HG02588 (cell line): ENCODE results near the gene RFX3.

Experiments used
- ATAC-seq: cut with Tn5 transposase; IDR thresholded peaks from one replicate; pipeline ENCODE4 v1.9.1; 2021; ENCODE audit warnings: mild to moderate bottlenecking, moderate library complexity; ENCODE audit not compliant: unreplicated experiment

The RFX3 gene

DNA sequence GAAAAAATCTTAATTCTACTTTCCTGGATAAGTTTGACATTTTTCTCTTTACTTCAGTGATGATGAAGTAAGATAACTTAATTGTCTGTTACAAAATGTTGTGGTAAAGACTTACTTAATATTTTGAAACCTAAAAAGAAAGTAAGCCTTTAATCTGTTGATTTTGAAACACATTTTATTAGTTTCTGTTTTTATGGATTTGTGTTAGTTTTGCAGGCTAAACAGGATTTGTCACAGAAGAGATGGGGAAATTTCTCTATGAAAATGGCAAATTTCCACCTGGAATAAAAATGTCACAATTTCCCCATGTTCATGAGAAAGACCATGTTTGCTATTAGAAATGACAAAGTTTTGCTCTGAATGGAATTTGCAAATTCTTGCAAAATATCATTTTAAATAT is 237.1 kb downstream of the RFX3 start:
- no peak for ATAC-seq

GRCh38 chr9:3285365-3286161 is 240.2 kb downstream of the RFX3 start:
- ATAC-seq: no peak

- no peak for ATAC-seq
Observed at GRCh38 chr9:3282365-3282764, 243.4 kb downstream of the RFX3 start.

GRCh38 chr9:3281399-3281798 is 244.4 kb downstream of the RFX3 start:
- ATAC-seq: peak; percentile 73

DNA sequence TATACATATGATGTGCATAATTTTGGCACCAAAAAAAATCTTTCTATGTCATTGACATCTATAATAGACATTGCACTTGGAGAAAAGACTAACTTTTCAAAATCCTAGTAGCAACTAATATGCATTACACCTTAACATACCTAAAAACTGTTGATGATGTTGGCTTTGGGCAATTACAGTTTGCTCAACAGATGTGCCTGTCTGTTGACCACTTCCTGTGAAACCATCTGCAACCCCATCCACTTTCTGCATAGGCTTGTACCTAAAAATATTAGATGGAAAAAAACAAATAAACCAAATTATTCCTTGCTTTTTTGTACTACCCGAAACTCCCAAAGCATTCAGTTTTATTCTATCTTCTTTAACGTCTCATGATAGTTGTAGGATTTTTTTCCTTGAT is 248.6 kb downstream of the RFX3 start:
- ATAC-seq: peak; percentile 59

DNA sequence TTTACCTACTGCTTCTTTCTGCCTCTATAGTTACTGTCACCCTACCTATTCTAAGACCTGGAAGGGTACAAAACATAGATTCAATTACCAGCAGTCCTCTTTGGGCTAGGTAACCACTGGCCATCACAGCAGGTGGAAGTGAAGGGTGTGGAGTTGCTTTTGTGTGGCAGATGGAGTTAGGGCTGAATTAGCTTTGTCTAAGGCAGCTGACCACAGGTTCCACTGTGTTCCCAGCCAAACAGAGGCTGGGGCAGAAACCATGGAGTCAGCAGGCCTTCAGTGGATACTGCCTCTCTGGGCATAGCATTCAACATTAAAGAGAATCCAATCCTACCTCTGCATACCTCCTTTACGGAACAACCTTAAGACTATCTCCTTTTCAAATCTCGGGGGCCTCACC is 254.2 kb downstream of the RFX3 start:
- ATAC-seq: no peak

DNA sequence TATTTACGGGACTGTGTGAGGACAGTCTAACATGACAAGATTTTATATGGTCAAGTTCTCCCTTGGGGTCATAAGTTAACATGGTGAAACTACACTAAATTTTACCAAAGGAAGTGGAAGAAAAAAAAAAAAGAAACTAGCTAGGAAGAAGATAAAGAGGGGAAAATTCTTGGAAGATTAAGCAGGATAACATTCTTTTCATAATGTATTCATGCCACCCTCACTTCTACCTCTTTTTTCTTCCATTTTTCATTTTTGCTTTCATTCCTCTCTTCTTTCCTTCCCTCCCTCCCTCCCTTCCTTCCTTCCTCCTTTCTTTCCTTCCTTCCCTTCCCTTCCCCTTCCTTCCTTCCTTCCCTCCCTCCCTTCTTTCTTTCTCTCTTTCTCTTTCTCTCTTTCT is 254.6 kb downstream of the RFX3 start:
- ATAC-seq: no peak

GRCh38 chr9:3268223-3268622 is 257.6 kb downstream of the RFX3 start:
- ATAC-seq: no peak

DNA sequence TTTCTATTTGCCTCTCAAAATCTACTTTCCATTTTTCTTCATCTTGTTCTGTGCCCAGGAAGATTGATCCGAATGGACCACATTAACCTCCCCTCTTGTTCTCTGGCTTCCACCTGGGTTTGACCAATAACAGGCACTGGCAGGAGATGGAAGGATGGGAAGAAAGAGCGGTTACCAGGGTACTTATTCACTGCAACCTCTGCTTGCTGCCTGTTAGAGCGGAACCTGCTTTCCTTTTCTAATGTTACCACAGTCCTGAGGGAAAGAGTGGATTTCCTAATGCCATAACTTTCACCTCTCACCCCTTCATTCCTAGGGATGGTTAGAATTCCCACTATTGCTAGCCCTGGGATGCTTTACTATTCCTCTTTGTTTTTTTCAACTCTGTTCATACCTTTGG is 262.1 kb downstream of the RFX3 start:
- ATAC-seq: no peak

DNA sequence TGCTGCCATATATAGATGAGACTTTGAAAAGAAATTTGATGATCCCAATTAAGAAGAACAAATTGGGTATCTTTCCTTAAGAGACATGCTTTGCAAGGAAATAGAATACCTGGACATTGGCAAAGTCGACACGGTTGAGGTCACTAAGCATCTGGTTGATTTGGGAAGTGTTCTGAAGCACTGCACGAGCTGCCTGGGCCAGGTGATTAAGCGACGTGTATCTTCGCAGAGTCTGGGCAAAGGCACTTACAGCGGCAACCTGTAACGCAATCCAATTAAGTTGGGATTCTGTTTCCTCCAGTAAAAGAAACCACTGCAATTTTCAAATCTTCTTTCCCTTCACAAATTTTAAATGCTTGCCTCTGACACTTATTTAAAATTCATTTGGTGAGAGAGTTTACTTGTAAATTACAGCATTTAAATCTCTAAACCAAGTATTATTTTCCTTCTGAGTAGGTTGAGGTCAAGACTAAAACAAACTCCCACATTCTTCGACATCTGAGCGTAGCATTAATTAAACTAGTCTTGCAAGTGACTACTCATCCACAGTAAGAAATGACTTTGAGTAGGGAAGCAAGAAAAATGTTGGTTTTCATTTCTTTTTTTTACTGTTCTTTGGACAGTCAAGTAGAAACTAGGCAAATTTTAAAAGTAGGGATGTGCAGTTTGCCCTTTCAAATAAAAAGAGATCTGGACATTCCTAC is 262.8 kb downstream of the RFX3 start:
- ATAC-seq: no peak

DNA sequence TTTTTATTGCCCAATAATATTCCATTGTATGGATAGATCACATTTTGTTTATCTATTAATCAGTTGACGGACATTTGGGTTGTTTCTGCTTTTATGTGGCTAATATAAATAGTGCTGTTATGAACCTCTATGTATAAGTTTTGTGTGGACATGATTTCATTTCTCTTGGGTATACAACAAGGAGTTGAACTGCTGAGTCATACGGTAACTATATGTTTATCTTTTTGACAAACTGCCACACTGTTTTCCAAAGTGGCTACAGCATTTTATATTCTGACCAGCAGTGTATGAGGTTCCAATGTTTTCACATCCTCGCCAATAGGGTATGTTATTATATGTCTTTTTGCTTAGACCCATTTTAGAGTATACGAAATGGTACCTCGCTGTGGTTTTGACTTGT is 264.3 kb downstream of the RFX3 start:
- no peak for ATAC-seq

GRCh38 chr9:3256571-3257330 is 269.1 kb downstream of the RFX3 start:
- no peak for ATAC-seq

DNA sequence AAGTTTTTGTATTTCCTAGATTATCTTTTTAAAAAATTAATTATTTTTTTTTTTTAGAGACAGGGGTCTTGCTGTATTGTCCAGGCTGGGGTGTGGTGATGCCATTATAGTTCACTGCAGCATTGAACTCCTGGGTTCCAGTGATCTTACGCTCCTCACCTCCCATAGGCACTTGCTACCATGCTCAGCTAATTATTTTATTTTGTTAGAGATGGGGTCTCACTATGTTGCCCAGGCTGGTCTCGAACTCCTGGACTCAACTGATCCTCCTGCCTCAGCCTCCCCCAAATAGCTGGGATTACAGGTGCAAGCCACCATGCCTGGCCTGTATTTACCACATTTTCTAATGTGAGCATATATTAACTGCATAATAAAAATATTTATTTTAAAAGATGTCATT is 274.5 kb downstream of the RFX3 start:
- no peak for ATAC-seq

GRCh38 chr9:3250741-3251140 is 275.1 kb downstream of the RFX3 start:
- ATAC-seq: no peak

DNA sequence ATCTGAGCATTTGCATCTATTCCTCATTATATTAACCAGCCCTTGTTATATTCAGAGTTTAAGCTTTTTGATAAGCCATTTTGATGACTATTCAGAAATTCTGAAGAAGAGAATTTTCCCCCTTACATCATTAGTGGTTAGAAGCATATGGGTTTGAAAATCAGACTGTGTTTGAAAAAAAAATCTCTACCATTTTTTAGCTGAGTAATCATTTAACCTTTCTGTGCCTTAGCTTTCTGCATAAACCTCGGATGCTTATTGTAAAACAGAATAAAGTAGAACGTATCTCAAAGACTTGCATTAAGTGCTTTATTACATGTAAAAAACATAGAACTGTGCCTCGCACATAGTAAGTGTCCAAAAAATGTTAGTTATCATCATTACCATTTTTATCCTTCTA is 278.6 kb downstream of the RFX3 start:
- no peak for ATAC-seq

GRCh38 chr9:3246241-3246640 is 279.6 kb downstream of the RFX3 start:
- ATAC-seq: no peak

DNA sequence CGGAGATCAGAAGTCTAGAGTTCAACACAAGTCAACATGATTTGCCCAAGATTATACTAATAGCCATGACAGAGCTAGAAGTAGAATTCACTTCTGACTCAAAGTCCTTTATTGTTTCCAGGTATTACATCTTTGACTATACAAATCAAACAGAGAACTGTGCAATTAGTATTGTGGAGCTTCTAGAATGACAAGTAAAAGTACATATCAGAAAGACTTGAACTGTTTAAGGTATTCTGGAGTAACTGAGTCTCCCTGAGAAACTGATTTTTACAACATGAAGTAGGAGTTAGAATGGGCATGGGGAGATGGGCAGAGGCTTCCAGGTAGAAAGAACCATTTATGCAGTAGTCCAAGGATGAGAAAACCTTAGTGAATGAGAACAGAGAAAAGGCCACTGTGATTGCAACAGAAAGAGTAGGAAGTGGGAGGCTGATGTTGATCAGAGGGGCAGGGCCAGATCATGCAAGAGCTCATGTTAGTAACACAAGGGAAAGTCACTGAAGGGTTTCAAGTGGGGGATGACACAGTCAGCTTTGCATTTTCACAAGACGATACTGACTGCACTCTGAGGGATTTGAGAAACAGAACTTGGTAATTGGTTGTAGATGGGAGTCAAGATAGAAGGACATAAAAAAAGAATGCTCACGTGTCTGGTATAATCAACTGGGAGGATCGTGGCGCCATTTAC is 280.7 kb downstream of the RFX3 start:
- ATAC-seq: peak; percentile 62

DNA sequence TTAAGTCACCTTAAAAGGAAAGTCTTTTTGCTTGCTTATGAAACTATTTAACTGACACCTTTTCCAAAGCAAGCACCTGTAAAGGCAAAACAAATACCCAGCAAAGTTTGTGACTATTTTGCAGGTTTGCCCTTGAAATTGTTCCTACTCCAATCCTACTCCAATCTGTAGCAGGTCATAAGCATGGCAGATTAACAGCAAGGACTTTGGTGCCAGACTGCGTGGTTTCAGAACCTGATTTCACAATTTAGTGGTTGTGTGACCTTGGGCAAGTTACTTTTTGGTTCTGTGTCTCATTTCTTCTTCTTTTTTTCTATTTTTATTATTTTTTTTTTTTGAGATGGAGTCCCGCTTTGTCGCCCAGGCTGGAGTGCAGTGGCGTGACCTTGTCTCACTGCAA is 282.1 kb downstream of the RFX3 start:
- no peak for ATAC-seq

DNA sequence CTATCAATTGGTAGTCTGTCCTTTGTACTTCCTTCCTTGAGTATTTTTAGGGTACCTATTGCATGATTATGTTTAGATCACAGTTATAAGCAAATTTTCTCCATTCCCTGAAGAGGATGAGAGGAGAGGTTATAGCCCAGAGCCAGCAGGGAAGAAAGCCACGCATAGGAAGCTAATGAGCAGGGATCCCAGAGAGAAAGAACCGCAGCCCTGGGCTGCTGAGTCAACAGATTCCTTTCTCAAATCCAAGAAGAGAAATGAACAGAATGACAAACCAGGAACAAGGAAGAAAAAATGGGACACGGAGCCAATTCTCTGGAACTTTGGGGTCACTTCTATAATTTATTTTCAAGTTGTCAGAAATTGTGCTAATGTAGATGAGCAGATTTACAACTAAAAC is 284.5 kb downstream of the RFX3 start:
- no peak for ATAC-seq

- peak; percentile 88 for ATAC-seq
Observed at GRCh38 chr9:3240656-3241268, 285.0 kb downstream of the RFX3 start.

DNA sequence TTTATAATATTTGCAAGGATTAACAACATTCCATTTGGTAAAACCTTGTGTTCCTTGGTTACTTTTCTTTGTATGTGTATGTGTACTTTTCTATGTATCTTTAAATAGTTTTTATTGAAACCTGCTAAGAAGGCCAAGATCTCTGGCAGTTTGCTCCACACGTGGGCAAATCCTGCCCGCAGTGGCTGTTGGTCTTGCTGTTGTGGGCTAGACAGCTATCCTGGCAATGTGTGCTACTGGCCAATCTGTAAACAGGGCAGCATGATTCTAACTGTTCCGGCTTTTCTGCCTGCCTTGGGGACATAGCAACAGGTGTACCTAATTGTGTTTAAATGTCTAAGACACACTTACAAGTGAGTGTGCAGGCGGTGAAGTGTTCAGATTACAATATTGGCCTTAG is 286.6 kb downstream of the RFX3 start:
- no peak for ATAC-seq
